Measurements from ENCODE around the gene AKR1C2.
"Not testable (repeated sequence)": the region's sequence is repeated elsewhere in the genome, so short reads cannot be mapped to it uniquely, and the experiment has no call there.

The AKR1C2 gene

DNA sequence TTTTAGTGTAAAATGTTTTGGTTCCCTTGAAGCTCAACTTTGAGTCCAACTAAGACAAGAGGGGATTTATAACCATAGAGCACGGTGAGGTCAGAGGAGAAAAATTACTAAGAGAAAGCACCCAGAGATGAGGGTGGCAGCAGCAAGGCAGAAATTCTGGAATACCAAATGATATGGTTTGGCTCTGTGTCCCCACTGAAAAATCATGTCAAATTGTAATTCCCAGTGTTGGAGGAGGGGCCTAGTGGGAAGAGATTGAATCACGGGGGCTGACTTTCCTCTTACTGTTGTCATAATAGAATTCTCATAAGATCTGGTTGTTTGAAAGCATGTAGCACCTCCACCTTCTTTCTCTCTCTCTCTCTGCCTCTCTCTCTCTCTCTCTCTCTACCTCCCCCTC lies 59.8 kb downstream of the AKR1C2 start:
- Histone ChIP-seq H3K27ac (ENCODE audit: extremely low read depth, low read depth, low read length) (no peak overlapping the region), H3K4me1 (ENCODE audit: control insufficient read depth, insufficient read depth, low read length) (no peaks in the 10 kb centered on the region), H3K9me3 (ENCODE audit: control insufficient read depth, insufficient read depth, low read depth, low read length) (no peaks in the 10 kb centered on the region), H3K36me3 (ENCODE audit: control insufficient read depth in 2 of 2, insufficient read depth in 1 of 2, low read length in 2 of 2) (no peaks in the 10 kb centered on the region), H3K4me3 (ENCODE audit: low read depth, low read length) (no peak overlapping the region)
- ChIA-PET POLR2A (no interaction called here), CTCF (no interaction called here)
- TF ChIP-seq ZNF311 (tag by site-specific recombination; IDR thresholded peaks at IDR 0.05; ENCODE audit: borderline replicate concordance) (no peak), ZNF10 (tag by site-specific recombination; IDR thresholded peaks at IDR 0.05) (no peak)

DNA sequence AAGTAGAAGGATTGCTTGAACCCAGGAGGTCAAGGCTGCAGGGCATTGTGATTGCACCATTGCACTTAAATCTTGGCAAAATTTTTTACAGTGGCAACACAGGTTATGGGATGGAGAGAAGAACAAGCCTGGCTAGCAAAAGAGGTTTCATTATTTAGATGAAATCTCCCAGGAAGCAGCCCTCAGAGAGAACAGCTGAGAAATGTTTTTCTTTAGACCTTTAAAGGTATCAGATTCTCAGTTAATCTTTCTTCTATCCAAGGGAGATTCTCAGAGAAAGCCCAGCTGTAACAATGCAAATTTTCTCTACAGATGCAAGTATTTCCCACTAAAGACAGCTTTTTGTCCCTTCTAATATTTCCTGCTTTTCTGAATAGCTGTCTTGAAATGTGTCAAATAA lies 60.2 kb downstream of the AKR1C2 start:
- H3K9me3 ChIP-seq (ENCODE audit: control insufficient read depth, insufficient read depth, low read depth, low read length); H3K4me1 ChIP-seq (ENCODE audit: control insufficient read depth, insufficient read depth, low read length); CTCF ChIA-PET; H3K4me3 ChIP-seq (ENCODE audit: low read depth, low read length); H3K36me3 ChIP-seq (ENCODE audit: control insufficient read depth in 2 of 2, insufficient read depth in 1 of 2, low read length in 2 of 2); POLR2A ChIA-PET; H3K27ac ChIP-seq (ENCODE audit: extremely low read depth, low read depth, low read length): not testable (repeated sequence)

GRCh38 chr10:4942931-4943330 lies 60.7 kb downstream of the AKR1C2 start:
- H3K27ac ChIP-seq (ENCODE audit: extremely low read depth, low read depth, low read length); POLR2A ChIA-PET; H3K4me1 ChIP-seq (ENCODE audit: control insufficient read depth, insufficient read depth, low read length); CTCF ChIA-PET; H3K4me3 ChIP-seq (ENCODE audit: low read depth, low read length); H3K9me3 ChIP-seq (ENCODE audit: control insufficient read depth, insufficient read depth, low read depth, low read length); H3K36me3 ChIP-seq (ENCODE audit: control insufficient read depth in 2 of 2, insufficient read depth in 1 of 2, low read length in 2 of 2): not testable (repeated sequence)

GRCh38 chr10:4941540-4942330 lies 61.9 kb downstream of the AKR1C2 start:
- CTCF ChIA-PET = no interaction called here
- no peak overlapping the region for H3K27ac ChIP-seq (ENCODE audit: extremely low read depth, low read depth, low read length)

GRCh38 chr10:4940909-4941308 lies 62.7 kb downstream of the AKR1C2 start:
- H3K4me1 ChIP-seq (ENCODE audit: control insufficient read depth, insufficient read depth, low read length); H3K4me3 ChIP-seq (ENCODE audit: low read depth, low read length); H3K27ac ChIP-seq (ENCODE audit: extremely low read depth, low read depth, low read length); H3K36me3 ChIP-seq (ENCODE audit: control insufficient read depth in 2 of 2, insufficient read depth in 1 of 2, low read length in 2 of 2); POLR2A ChIA-PET; H3K9me3 ChIP-seq (ENCODE audit: control insufficient read depth, insufficient read depth, low read depth, low read length); CTCF ChIA-PET: not testable (repeated sequence)

More at GRCh38 chr10:4941540-4942330, 61.9 kb downstream of the AKR1C2 start:
- no peaks in the 10 kb centered on the region for H3K9me3 ChIP-seq (ENCODE audit: control insufficient read depth, insufficient read depth, low read depth, low read length)
- no peaks in the 10 kb centered on the region for H3K4me1 ChIP-seq (ENCODE audit: control insufficient read depth, insufficient read depth, low read length)
- no peaks in the 10 kb centered on the region for H3K36me3 ChIP-seq (ENCODE audit: control insufficient read depth in 2 of 2, insufficient read depth in 1 of 2, low read length in 2 of 2)
- POLR2A ChIA-PET = no interaction called here
- TF ChIP-seq ZNF157 (tag by site-specific recombination; IDR thresholded peaks at IDR 0.05) (no peak), GLIS2 (tag by site-specific recombination; IDR thresholded peaks at IDR 0.05) (no peak), ZFHX2 (tag by site-specific recombination; conservative IDR thresholded peaks at IDR 0.05) (no peak), ZBTB17 (tag by site-specific recombination; IDR thresholded peaks at IDR 0.05) (no peak)
- H3K4me3 ChIP-seq (ENCODE audit: low read depth, low read length) = no peak overlapping the region

DNA sequence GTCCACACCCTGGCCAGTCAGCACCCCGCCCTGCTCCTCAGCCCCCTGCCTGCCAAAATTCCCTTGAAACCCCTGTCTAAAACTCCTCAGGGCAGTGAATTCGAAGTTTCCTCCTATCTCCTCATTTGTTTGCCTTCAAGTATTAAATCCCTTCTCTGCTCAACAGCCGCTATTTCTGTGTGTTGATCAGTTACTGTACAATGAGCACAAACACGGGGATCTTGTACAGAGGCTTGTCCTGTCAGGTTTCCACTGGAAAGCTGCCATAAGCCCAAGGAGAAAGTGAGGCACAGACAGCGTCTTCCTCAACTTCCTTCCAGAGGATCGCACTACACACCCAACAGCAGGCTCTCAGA lies 63.6 kb downstream of the AKR1C2 start:
- H3K4me3 ChIP-seq (ENCODE audit: low read depth, low read length); H3K9me3 ChIP-seq (ENCODE audit: control insufficient read depth, insufficient read depth, low read depth, low read length); H3K36me3 ChIP-seq (ENCODE audit: control insufficient read depth in 2 of 2, insufficient read depth in 1 of 2, low read length in 2 of 2); POLR2A ChIA-PET; H3K27ac ChIP-seq (ENCODE audit: extremely low read depth, low read depth, low read length); H3K4me1 ChIP-seq (ENCODE audit: control insufficient read depth, insufficient read depth, low read length); CTCF ChIA-PET: not testable (repeated sequence)

DNA sequence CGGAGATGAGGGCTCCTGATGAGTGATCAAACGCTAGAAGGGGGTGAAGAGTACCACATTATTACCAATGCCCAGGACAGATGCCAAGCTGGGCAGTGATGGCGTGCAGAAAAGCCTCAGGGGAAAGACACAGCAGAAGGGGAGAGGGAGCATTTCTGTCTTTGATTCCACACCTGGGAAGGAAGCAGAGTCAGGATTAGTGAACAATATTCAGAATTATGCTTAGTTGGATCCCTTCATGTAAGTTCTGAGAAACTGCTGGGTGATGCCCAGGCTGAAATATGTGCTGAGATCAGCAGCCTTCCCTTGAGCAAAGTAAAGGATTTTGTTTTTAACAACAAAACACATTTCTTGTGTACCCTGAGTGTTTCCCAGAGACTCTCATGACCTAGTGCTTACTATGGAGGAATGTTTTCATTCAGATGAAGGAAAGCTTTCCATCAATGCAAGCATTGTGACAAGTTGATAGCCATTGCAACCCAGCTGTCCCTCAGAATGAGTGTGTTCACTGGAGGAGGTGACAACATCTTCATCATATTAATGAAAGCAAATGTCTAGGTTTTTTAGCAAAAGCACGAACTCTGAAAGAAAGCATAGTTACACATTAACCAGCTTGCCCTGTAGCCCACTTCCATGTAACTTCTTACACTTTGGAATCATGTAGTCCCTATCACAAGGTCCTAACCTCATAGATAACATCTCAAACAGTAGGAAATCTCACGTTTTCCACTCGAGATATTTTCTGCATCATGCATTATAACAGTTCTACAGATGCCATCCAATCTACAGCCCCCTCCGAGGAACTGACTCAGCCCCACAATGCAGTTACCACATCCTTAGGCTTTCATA lies 64.2 kb downstream of the AKR1C2 start:
- ChIA-PET CTCF (interaction anchor here (0.6 kb wide), 1 partner anchor 112 kb away, joined by 4 read pairs; no protein-coding TSS in a partner anchor), POLR2A (no interaction called here)
- Histone ChIP-seq H3K4me1 (ENCODE audit: control insufficient read depth, insufficient read depth, low read length) (no peaks in the 10 kb centered on the region), H3K36me3 (ENCODE audit: control insufficient read depth in 2 of 2, insufficient read depth in 1 of 2, low read length in 2 of 2) (no peaks in the 10 kb centered on the region), H3K9me3 (ENCODE audit: control insufficient read depth, insufficient read depth, low read depth, low read length) (no peaks in the 10 kb centered on the region), H3K4me3 (ENCODE audit: low read depth, low read length) (no peak overlapping the region), H3K27ac (ENCODE audit: extremely low read depth, low read depth, low read length) (no peak overlapping the region)
- TF ChIP-seq ZNF843 (tag by site-specific recombination; IDR thresholded peaks at IDR 0.05) (no peak), ZNF555 (tag by site-specific recombination; conservative IDR thresholded peaks at IDR 0.05) (no peak)
